Measurements from ENCODE around the gene ZNF33B. TPM values are rescaled to one million over a fixed set of nuclear protein-coding genes. Genes with fewer than 3 reads are reported as not detected.

ZNF33B gene
- total RNA-seq, result 5.1 and 7.7 TPM in 2 replicates

DNA sequence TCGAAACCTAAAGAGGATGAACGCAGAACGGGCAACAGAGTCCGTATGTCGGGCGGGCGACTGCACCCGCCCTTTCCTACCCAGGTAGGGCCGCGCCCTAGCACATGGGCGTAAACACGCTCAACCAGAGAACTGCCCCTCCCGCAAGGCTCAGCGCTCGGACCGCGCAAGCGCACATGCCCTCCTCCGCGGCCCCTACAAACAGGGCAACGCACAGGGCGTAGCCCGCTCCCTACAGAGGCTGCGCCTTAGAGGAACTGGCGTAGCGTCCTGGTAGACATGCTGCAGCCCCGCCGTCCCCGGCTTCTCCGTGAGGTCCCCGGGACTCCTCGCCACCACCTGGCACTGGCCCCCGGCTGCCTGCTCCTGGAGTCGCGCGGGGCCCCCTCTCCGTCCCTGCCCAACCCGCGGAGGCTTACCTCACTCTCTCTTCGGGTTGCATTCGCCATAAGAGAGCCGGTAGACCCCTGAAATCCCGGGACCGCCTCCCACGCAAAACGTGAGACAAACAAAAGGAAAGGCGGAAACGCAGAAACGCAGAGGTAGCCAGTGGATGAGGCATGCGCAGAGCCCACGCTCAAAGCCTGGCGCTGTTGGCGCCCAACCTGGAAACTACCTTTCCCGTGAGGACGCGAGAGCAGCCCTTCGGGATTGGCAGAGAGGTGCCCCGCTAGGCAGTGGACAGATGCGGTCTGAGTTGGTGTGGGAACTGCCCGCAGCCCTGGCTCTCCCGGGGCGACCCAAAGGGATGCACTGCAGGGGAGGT lies at the start of gene ZNF33B:
Gene ZNF33B, minus strand, starts transcription at position 516 of the 766 bp plus-strand sequence. CDS start 1,642 bp downstream, outside the sequence.

Other genes with a start within 250 kb of the ZNF33B start
- 17.5 and 18.8 TPM in 2 replicates for gene BMS1, start 144.2 kb upstream of the ZNF33B start, total RNA-seq

Measured in smooth muscle cell of bladder (primary cell).